ENCODE data around the gene CTNNA3.

CTNNA3 gene

DNA sequence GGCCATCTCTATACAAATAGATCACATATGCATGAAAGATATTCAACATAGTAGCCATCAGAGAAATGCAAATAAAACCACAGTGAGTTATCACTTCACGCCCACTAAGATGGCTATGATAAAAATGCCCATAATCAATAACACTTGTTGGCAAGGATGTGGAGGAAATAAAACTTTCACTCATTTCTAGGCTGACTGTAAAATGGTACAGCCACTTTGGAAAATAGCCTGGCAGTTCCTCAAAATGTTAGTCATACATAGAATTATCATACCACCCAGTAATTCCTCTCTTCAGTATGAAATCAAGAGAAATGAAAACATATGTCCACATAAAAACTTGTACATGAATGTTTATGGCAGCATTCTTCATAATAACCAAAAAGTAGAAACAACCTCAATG is 445.3 kb downstream of the CTNNA3 start:
- Histone ChIP-seq H3K4me2 (ENCODE audit: low read length) (no peak overlapping the region), H3K4me3 (ENCODE audit: low read length) (no peak overlapping the region), H3K27me3 (ENCODE audit: control insufficient read depth, low read length) (no peaks in the 10 kb centered on the region), H3K9me2 (replicated peaks; ENCODE audit: control insufficient read depth, low read length) (no peaks in the 10 kb centered on the region), H3K4me1 (ENCODE audit: control insufficient read depth, low read length) (no peaks in the 10 kb centered on the region), H3F3A (ENCODE audit: control insufficient read depth, insufficient read depth) (no peaks in the 10 kb centered on the region), H4K20me1 (ENCODE audit: control insufficient read depth, insufficient read depth, low read depth, low read length) (no peaks in the 10 kb centered on the region), H3K27ac (ENCODE audit: low read depth, low read length) (no peak overlapping the region), H3K36me3 (ENCODE audit: control insufficient read depth, low read length) (no peaks in the 10 kb centered on the region), H3K9me3 (ENCODE audit: control insufficient read depth, insufficient read depth, low read length) (no peaks in the 10 kb centered on the region), H3K79me2 (ENCODE audit: control insufficient read depth, low read length) (no peaks in the 10 kb centered on the region)
- TF ChIP-seq EZH2phosphoT487 (IDR thresholded peaks at IDR 0.05; ENCODE audit: borderline replicate concordance, low read length) (no peak), CTCF (IDR thresholded peaks at IDR 0.05; ENCODE audit: low read depth, low read length, poor library complexity, severe bottlenecking) (no peak)

- Histone ChIP-seq H4K20me1 (ENCODE audit: control insufficient read depth, insufficient read depth, low read depth, low read length) (no peaks in the 10 kb centered on the region), H3K9me3 (ENCODE audit: control insufficient read depth, insufficient read depth, low read length) (no peaks in the 10 kb centered on the region), H3K36me3 (ENCODE audit: control insufficient read depth, low read length) (no peaks in the 10 kb centered on the region), H3K27ac (ENCODE audit: low read depth, low read length) (no peak overlapping the region), H3K27me3 (ENCODE audit: control insufficient read depth, low read length) (no peaks in the 10 kb centered on the region), H3K79me2 (ENCODE audit: control insufficient read depth, low read length) (no peaks in the 10 kb centered on the region), H3F3A (ENCODE audit: control insufficient read depth, insufficient read depth) (no peaks in the 10 kb centered on the region), H3K4me2 (ENCODE audit: low read length) (no peak overlapping the region), H3K4me1 (ENCODE audit: control insufficient read depth, low read length) (no peaks in the 10 kb centered on the region), H3K9me2 (replicated peaks; ENCODE audit: control insufficient read depth, low read length) (no peaks in the 10 kb centered on the region), H3K4me3 (ENCODE audit: low read length) (no peak overlapping the region)
- TF ChIP-seq EZH2phosphoT487 (IDR thresholded peaks at IDR 0.05; ENCODE audit: borderline replicate concordance, low read length) (no peak), CTCF (IDR thresholded peaks at IDR 0.05; ENCODE audit: low read depth, low read length, poor library complexity, severe bottlenecking) (no peak)
Observed at GRCh38 chr10:67246066-67246555, 449.9 kb downstream of the CTNNA3 start.

- Histone ChIP-seq H3K36me3 (ENCODE audit: control insufficient read depth, low read length) (no peaks in the 10 kb centered on the region), H3K79me2 (ENCODE audit: control insufficient read depth, low read length) (no peaks in the 10 kb centered on the region), H3K4me3 (ENCODE audit: low read length) (no peak overlapping the region), H3K9me3 (ENCODE audit: control insufficient read depth, insufficient read depth, low read length) (no peaks in the 10 kb centered on the region), H3F3A (ENCODE audit: control insufficient read depth, insufficient read depth) (no peaks in the 10 kb centered on the region), H3K27ac (ENCODE audit: low read depth, low read length) (no peak overlapping the region), H3K4me1 (ENCODE audit: control insufficient read depth, low read length) (no peaks in the 10 kb centered on the region), H3K27me3 (ENCODE audit: control insufficient read depth, low read length) (no peaks in the 10 kb centered on the region), H4K20me1 (ENCODE audit: control insufficient read depth, insufficient read depth, low read depth, low read length) (no peaks in the 10 kb centered on the region), H3K4me2 (ENCODE audit: low read length) (no peak overlapping the region), H3K9me2 (replicated peaks; ENCODE audit: control insufficient read depth, low read length) (no peaks in the 10 kb centered on the region)
- TF ChIP-seq CTCF (IDR thresholded peaks at IDR 0.05; ENCODE audit: low read depth, low read length, poor library complexity, severe bottlenecking), result no peak
- no peak for TF ChIP-seq EZH2phosphoT487 (IDR thresholded peaks at IDR 0.05; ENCODE audit: borderline replicate concordance, low read length)
Observed at GRCh38 chr10:67242528-67242927, 453.5 kb downstream of the CTNNA3 start.

Data from DOHH2 (cell line).